Keratinocyte (primary cell): Measurements from ENCODE around the gene ANKRD33.

Experiments
- EZH2 ChIP-seq: IDR thresholded peaks from one replicate; pipeline ENCODE4 v1.6.1; 2012; ENCODE audit warnings: inconsistent platforms, mild to moderate bottlenecking, low read length, moderate library complexity
- TF ChIP-seq, protein P1 (sequence below), 3 experiments: IDR thresholded peaks in 1 of 3; conservative IDR thresholded peaks in 1 of 3; optimal IDR thresholded peaks in 1 of 3; 2 replicates in 2 of 3; 3 replicates in 1 of 3; pipeline versions ENCODE3 to v1.5.1; 2011; ENCODE audit warnings: low read length in 3 of 3, mild to moderate bottlenecking in 3 of 3, moderate library complexity in 2 of 3, control low read depth in 1 of 3, inconsistent platforms in 1 of 3; ENCODE audit not compliant: insufficient read depth in 2 of 3; ENCODE audit errors: extremely low read depth in 1 of 3

DNA sequence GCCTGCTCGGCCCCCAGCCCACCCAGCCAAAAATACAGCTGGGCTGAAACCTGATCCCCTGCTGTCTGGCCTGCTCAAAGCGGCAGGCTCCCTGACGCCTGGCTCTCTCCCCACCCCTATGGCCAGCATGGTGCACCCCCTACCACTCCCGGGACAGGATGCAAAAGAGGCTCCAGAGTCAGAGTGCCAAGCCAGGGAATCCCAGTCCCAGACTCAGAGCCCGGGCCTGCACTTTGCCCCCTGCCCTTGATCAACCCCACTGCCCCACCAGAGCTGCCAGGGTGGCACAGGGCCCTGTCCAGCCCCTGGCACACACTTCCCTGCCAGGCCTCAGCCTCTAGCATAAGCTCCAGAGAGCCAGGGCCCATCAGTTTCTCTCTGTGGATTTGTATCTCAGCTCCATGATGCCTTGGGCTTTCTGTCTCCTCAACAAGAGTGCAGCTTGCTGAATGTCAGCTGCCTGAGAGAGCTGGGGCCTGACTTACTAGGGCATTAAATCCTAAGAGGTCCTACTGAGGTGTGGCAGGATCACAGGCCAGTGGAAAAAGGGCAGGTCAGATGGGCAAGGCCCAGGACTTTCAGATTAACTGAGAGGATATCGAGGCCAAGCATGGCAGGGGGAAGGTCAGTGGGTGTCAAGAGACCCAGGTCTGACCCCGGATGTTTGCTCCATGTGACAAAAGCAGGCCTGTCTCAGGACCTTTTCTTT is 33.3 kb downstream of the ANKRD33 start:
- TF ChIP-seq, protein P1, sequence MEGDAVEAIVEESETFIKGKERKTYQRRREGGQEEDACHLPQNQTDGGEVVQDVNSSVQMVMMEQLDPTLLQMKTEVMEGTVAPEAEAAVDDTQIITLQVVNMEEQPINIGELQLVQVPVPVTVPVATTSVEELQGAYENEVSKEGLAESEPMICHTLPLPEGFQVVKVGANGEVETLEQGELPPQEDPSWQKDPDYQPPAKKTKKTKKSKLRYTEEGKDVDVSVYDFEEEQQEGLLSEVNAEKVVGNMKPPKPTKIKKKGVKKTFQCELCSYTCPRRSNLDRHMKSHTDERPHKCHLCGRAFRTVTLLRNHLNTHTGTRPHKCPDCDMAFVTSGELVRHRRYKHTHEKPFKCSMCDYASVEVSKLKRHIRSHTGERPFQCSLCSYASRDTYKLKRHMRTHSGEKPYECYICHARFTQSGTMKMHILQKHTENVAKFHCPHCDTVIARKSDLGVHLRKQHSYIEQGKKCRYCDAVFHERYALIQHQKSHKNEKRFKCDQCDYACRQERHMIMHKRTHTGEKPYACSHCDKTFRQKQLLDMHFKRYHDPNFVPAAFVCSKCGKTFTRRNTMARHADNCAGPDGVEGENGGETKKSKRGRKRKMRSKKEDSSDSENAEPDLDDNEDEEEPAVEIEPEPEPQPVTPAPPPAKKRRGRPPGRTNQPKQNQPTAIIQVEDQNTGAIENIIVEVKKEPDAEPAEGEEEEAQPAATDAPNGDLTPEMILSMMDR (optimal IDR thresholded peaks at IDR 0.05 in 1 of 3, IDR thresholded peaks at IDR 0.05 in 1 of 3, conservative IDR thresholded peaks at IDR 0.05 in 1 of 3; ENCODE audit: extremely low read depth in 1 of 3, insufficient read depth in 2 of 3, low read length in 3 of 3): no peak
- TF ChIP-seq EZH2: no peak
